HG03039 (cell line): ENCODE data around the gene AUTS2.

Source experiments
- ATAC-seq: cut with Tn5 transposase; IDR thresholded peaks from one replicate; pipeline ENCODE4 v1.9.1; 2021; ENCODE audit warnings: mild to moderate bottlenecking, moderate library complexity; ENCODE audit not compliant: unreplicated experiment

Gene AUTS2

DNA sequence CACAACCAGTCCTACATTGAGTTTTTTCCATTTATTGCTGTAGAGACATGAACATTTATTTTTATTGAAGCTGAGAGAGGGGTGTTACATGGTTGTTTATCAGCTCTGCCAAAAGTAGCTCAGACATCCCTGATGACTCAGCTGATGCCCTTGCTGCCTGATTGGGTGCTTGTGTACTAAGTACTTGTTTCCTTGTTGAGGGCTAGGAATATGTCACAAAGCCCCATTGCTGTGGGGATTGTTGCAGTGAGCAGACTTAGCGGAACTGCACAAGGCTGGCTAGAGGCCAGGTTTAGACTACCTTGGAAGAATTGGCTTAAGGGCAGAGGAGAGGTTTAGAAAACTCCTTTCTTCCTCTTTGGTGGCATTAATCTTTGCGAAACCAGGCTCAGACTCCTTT lies 110.6 kb downstream of the AUTS2 start:
- no peak for ATAC-seq

DNA sequence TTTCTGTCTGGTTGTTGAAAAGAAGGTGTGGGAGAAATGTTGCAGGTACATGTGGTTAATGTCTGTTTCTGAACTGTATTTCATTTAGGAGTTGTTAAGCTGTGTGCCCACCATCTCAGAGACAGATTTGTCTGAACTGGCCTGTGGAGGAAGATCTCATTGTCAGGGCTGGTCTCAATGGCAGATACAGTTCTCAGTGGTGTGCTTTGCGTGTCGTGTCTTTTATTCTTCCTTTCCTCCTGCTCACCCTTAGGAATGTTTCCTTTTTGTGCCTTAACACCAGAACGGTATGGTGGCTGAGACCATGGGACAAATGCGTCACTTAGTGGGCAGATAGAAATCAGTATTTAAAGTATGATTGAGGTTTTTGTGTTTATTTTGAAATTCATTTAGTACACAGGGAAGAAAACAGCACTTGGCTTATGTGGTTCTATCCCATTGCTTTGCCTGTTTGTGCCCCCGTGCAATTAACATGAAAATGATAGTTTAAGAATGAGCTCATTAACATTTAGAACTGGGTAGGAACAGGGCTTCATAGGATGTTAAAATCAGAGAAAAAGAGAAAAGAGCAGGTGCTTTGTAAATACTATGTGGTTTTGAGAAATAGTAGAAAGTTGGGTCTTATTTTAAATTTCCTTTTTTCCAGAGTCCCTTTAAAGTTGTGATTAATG lies 112.6 kb downstream of the AUTS2 start:
- ATAC-seq, result no peak

DNA sequence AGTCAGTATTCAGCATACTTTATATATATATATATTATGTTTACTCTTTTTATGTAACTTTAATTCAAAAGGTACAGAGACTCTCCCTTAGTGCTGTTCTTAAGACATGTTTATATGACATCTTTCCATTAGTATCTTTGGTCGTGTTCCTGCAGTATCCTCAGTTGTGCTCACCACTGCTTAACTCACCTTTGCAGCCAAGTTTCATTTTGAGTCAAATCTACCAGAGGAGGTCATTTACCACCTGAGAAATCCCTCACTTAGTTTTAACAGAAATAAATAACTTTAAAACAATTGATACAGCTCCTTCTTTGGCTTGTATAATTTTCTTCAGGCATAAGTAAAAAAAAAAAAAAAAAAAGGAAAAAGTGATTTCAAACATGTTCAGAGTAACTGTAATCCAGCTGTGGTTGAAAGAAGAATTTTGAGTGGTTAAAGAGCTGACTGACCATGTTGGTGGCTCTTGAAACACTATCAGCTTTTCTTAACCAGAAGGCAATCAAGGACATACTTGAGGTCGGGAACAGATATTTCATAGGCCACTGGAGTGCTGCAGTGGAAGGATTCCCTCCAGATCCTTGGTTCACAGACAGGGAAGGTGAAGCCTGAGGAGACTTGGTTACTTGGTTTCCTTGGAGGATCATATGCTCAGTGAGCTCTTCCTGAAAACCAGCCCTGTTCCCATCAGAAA lies 116.8 kb downstream of the AUTS2 start:
- ATAC-seq, result no peak

GRCh38 chr7:69717221-69717620 lies 118.9 kb downstream of the AUTS2 start:
- ATAC-seq, result no peak

GRCh38 chr7:69719717-69720116 lies 121.4 kb downstream of the AUTS2 start:
- no peak for ATAC-seq

DNA sequence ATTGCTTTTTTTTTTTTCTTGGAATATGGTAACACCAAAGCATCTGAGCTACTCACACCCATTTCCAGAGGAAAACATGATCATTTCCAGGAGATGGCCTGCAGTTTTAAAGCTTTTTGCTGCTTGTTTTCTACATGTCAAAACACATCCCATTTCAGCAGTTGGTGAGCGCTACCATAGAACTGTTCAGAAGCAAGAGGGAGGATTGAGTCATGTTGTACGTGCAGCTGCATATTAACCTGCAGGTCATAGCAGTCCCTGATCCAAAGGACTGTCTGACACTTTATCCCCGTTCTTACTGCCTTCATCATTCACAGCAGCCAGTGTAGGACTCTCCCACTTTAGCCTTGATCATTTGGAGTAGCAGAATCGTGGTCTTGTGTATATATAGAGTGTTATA lies 124.6 kb downstream of the AUTS2 start:
- no peak for ATAC-seq

- no peak for ATAC-seq
Measured at GRCh38 chr7:69723663-69724062, 125.4 kb downstream of the AUTS2 start.

DNA sequence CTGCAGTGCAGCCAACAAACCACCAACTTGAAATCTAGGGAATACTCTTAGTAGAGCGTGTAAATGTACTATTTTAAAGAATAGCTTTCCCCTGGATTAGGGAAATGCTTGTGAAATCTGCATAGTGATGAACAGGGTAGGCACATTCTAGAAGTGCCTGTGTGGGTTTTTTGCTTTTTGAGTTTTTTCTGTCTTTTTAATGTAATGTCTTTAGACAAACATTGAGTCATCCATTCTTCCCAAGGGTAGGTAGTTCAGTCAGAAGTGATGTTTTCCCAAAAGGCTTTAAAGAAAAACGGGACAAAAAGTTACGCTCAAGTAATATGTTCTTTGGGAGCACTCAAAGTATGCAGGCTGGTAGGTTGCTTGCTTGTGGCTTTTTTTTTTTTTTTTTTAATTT lies 130.0 kb downstream of the AUTS2 start:
- ATAC-seq, result no peak

GRCh38 chr7:69732203-69732602 lies 133.9 kb downstream of the AUTS2 start:
- ATAC-seq, result no peak

DNA sequence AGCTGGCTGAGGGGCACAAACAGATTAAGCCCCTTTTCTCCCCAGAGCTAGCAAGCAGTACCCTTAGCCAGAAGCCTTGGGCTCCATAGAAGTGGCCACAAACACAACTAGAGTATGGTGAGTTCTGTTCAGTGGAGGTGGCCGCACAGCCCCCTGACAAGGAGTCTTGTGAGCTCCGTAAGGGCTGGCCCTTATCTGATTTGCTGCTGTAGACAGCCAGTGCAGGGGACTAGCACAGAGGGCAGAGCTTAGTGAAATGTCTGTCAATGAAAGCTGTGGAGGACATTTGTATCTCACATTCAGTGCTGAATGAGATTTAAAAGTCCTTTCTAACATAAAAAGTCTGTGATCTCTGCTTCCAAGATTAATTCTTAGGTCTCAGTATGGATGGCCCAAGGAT lies 137.3 kb downstream of the AUTS2 start:
- ATAC-seq, result no peak

DNA sequence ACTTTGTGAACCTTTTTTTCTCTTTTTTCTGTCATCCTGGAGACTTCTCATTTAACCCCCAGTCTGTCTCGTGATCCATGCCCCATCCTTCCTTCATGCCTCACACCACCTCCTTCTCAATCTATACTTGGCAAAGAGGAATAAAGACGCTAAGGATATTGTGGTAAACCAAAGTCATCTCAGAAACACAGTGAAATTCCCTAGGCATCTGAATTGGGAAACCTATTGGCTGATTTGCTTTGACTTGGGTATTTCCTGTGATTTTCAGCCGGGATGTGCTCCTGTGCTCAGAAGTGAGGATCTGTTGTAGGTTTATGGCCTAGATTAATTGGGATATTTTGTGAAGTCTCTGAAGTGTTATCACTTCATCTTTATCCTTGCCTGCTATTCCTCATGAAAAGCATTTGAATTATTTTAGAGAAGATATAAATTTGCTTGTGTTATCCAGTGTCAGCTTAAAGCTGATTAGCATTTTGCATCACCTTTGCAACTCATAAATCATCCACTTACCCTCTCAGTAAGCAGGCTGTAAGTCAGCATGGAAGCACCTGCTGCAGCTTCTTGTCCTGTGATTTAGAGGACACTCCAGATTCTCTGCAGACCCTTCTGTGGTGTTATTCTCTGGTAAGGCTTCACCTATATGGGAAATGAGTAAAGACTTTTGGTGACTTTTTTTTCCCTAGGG lies 138.0 kb downstream of the AUTS2 start:
- no peak for ATAC-seq

DNA sequence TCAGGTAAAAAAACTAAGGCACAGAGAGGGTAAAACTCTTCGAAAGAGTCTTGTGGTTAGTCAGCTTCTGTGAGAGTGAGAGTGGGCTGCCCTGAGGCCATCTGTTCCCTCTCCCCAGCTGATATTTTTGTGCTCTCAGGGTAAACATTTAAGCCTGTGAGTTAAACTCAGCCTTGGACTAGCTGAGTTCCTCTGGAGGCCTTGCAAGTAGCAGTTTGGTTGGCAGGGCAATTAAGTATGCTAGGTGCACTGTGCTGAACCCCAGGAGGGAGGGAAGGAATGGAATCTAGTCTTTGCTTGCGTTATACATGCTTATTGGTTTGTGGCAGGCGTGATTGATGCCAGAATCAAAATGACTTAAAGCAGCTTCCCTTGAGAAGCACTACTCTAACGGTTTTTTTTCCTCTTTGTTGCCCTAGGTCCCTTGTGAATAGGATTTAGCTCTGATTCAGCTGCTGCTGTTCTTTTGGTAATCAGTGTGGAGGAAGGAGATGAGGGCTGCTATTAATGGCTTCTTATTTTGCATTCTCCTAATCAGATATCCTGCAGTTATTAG lies 140.2 kb downstream of the AUTS2 start:
- ATAC-seq, result peak; percentile 67

GRCh38 chr7:69739190-69739589 lies 140.9 kb downstream of the AUTS2 start:
- peak; percentile 70 for ATAC-seq

- peak; percentile 30 for ATAC-seq
Measured at GRCh38 chr7:69739931-69740431, 141.7 kb downstream of the AUTS2 start.

DNA sequence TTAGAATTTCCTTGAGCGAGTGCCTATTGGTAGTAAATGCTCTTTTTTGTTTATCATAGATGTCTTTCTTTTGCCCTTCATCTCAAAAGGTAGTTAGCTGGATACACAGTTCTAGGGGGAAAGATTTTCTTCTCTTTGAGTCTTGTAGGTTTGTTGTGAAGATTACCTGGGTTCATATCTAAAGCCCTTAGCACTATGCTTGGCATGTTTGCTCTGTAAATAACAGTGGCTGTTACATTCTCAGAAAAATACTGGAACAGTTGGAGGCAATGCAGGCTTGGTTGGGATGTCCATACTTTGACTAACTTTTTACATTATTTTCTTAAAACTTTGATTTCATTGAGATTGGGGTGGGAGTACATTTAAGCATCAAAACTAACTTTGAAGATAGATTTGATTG lies 144.0 kb downstream of the AUTS2 start:
- ATAC-seq, result no peak

- ATAC-seq, result no peak
Measured at GRCh38 chr7:69743436-69743835, 145.2 kb downstream of the AUTS2 start.

DNA sequence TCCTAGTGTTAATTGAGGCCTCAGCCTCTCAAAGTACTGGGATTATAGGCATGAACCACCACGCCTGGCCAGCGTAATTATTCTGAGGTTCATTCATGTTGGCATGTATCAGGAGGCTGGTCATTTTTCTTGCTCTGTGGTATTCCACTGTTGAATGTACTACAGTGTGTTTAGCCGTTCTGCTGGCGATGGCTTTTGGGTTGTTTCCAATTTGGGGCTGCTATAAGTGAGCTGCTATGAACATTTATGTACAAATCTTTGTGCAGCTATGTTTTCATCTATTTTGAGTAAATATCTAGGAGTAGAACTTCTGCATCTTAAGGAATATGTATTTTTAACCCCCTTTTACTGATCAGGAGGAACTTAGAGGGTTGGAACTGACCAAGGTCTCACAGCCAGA lies 145.8 kb downstream of the AUTS2 start:
- no peak for ATAC-seq

DNA sequence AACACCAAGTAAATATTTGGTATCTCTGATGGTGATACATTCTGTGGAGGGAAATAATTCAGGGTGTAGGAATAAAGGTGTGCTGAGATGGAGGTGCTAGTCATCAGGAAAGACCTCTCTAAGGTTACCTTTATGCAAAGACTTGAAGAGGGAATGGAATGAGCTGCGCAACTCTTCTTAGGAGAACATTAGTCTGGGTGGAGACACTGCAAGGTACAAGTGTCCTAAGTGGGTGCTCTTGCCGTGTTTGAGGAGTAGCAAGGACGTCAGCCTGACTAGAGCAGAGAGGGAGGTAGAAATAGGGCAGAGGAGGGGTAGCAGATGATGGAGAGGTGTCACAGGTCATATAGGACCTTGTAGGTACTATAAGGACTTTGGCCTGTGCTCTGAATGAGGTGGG lies 148.1 kb downstream of the AUTS2 start:
- no peak for ATAC-seq

GRCh38 chr7:69747144-69747543 lies 148.9 kb downstream of the AUTS2 start:
- no peak for ATAC-seq

GRCh38 chr7:69748530-69748929 lies 150.3 kb downstream of the AUTS2 start:
- ATAC-seq, result no peak

GRCh38 chr7:69749372-69749979 lies 151.2 kb downstream of the AUTS2 start:
- ATAC-seq, result no peak
